Astrocyte (in vitro differentiated cells and primary cell): Measurements from ENCODE around the gene HSD3B7. TPM values are rescaled to one million over a fixed set of nuclear protein-coding genes. Genes with fewer than 3 reads are reported as not detected.

Experiments used
- DNase-seq: peaks from one replicate; pipeline ENCODE4 v3.0.0-alpha.2; 2010; ENCODE audit warnings: low read depth
- FAIRE-seq: peaks from 2 replicates; lab custom pipeline; 2011; peaks lifted over from hg19 to GRCh38; lab: Jason Lieb, UNC
- H2AFZ ChIP-seq: 2 replicates; pipeline ENCODE4 v1.6.0; 2012; ENCODE audit warnings: low read depth, low read length, inconsistent platforms
- H3K27ac ChIP-seq: 2 replicates; pipeline ENCODE4 v1.5.1; 2011; ENCODE audit warnings: low read depth, low read length, inconsistent platforms
- H3K27me3 ChIP-seq: 2 replicates; pipeline ENCODE4 v1.6.0; 2011; ENCODE audit warnings: low read length, inconsistent platforms; ENCODE audit not compliant: insufficient read depth
- H3K36me3 ChIP-seq: 2 replicates; pipeline ENCODE4 v1.5.1; 2011; ENCODE audit warnings: low read length, inconsistent platforms; ENCODE audit not compliant: insufficient read depth
- H3K4me1 ChIP-seq: 2 replicates; pipeline ENCODE4 v1.5.1; 2011; ENCODE audit warnings: low read length, inconsistent platforms; ENCODE audit not compliant: insufficient read depth
- H3K4me2 ChIP-seq: 2 replicates; pipeline ENCODE4 v1.6.0; 2012; ENCODE audit warnings: low read length, inconsistent platforms
- H3K4me3 ChIP-seq: 2 replicates; pipeline ENCODE4 v1.5.1; 2011; ENCODE audit warnings: low read depth, mild to moderate bottlenecking, low read length, inconsistent platforms; ENCODE audit not compliant: insufficient read depth
- H3K79me2 ChIP-seq: 2 replicates; pipeline ENCODE4 v1.6.0; 2012; ENCODE audit warnings: mild to moderate bottlenecking, low read length, inconsistent platforms; ENCODE audit not compliant: insufficient read depth
- H3K9ac ChIP-seq: 2 replicates; pipeline ENCODE4 v1.6.0; 2012; ENCODE audit warnings: mild to moderate bottlenecking, low read length, inconsistent platforms
- H3K9me3 ChIP-seq: 2 replicates; pipeline ENCODE4 v1.5.1; 2012; ENCODE audit warnings: low read depth, mild to moderate bottlenecking, low read length, inconsistent platforms; ENCODE audit not compliant: insufficient read depth
- H4K20me1 ChIP-seq: 2 replicates; pipeline ENCODE4 v1.6.0; 2012; ENCODE audit warnings: low read length, inconsistent platforms; ENCODE audit not compliant: insufficient read depth
- H3K27ac Mint-ChIP-seq: one replicate; pipeline ENCODE4 v1.8.0; 2021; ENCODE audit warnings: mild to moderate bottlenecking, mixed read lengths; ENCODE audit not compliant: unreplicated experiment
- H3K27me3 Mint-ChIP-seq: one replicate; pipeline ENCODE4 v1.8.0; 2021; ENCODE audit warnings: low read depth, mixed read lengths; ENCODE audit not compliant: unreplicated experiment
- H3K36me3 Mint-ChIP-seq: one replicate; pipeline ENCODE4 v1.8.0; 2021; ENCODE audit warnings: low read depth, mixed read lengths; ENCODE audit not compliant: unreplicated experiment
- H3K4me1 Mint-ChIP-seq: one replicate; pipeline ENCODE4 v1.8.0; 2021; ENCODE audit warnings: low read depth, mixed read lengths; ENCODE audit not compliant: unreplicated experiment
- H3K4me3 Mint-ChIP-seq: one replicate; pipeline ENCODE4 v1.8.0; 2021; ENCODE audit warnings: mild to moderate bottlenecking, moderate library complexity, mixed read lengths; ENCODE audit not compliant: unreplicated experiment
- H3K9me3 Mint-ChIP-seq: one replicate; pipeline ENCODE4 v1.8.0; 2021; ENCODE audit warnings: mild to moderate bottlenecking, mixed read lengths; ENCODE audit not compliant: unreplicated experiment
- CTCF ChIP-seq: IDR thresholded peaks from 2 replicates; pipeline ENCODE4 v1.5.1; 2011; ENCODE audit warnings: low read depth, mild to moderate bottlenecking, inconsistent platforms, low read length, moderate library complexity; ENCODE audit not compliant: insufficient read depth
- EZH2 ChIP-seq: IDR thresholded peaks from 2 replicates; pipeline ENCODE4 v1.6.1; 2012; ENCODE audit warnings: mild to moderate bottlenecking, low read length, inconsistent platforms; ENCODE audit not compliant: insufficient read depth
- total RNA-seq: library from RNA; stranded (reverse); gene quantifications from 2 replicates; pipeline ENCODE4 v1.2.1, GENCODE V29; 2021

The HSD3B7 gene
- total RNA-seq, 1 donor from 2014 or later = 8.3 TPM

DNA sequence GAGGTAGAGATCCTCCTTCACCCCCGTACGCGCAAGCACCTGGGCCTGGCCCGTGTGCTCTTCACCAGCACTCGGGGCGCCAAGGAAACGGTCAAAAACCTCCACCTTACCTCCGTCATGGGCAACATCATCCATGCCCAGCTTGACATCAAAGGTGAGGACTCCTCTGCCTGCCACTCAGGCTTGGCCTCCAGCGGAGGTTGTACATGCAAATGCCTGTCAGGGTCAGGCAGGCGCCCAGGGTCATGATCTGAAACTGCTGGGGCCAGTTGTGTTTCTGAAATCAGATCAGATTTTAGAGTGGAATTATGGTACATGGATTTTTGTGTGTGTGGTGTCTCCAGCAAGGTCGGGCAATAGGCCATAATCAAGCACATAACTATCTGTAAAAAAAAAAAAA lies 23.6 kb upstream of the HSD3B7 start:
- peaks cover 19% of the 10 kb centered on the region for H3K36me3 Mint-ChIP-seq
- Histone ChIP-seq H2AFZ (no peak overlapping the region), H3K9me3 (no peaks in the 10 kb centered on the region), H4K20me1 (peaks cover 33% of the 10 kb centered on the region), H3K27ac (no peak overlapping the region), H3K27me3 (no peaks in the 10 kb centered on the region), H3K9ac (no peak overlapping the region), H3K4me3 (no peak overlapping the region), H3K79me2 (peaks cover 26% of the 10 kb centered on the region), H3K4me2 (no peak overlapping the region), H3K36me3 (peaks cover 43% of the 10 kb centered on the region), H3K4me1 (peaks cover 6% of the 10 kb centered on the region)
- H3K4me3 Mint-ChIP-seq = no peak overlapping the region
- FAIRE-seq (no peak), DNase-seq (no peak)
- TF ChIP-seq CTCF (no peak), EZH2 (no peak)
- H3K4me1 Mint-ChIP-seq = peaks cover 4% of the 10 kb centered on the region
- no peaks in the 10 kb centered on the region for H3K27me3 Mint-ChIP-seq
- no peaks in the 10 kb centered on the region for H3K9me3 Mint-ChIP-seq
- no peak overlapping the region for H3K27ac Mint-ChIP-seq

DNA sequence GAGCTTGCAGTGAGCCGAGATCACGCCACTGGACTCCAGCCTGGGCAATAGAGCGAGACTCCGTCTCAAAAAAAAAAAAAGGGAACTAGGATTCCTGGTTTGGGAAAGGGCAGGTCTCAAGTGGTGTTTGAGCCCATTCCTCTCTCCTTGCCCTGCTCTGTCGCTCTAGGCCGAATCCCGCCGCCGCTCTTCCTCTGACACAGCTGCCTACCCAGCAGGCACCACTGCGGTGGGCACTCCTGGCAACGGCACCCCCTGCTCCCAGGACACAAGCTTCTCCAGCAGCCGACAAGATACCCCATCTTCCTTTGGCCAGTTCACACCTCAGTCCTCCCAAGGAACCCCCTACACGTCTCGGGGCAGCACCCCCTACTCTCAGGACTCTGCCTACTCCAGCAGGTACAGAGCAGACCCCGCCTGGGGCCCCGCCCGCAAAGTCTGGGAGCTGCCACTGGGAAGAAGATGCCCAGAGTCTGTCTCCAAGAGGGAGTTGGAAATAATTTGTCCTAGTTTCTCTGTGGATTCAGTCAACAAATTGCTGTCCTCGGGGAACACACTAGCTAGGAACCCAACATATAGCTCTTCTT lies 21.0 kb upstream of the HSD3B7 start:
- no peak overlapping the region for H3K9ac ChIP-seq
- peaks cover under 1% of the 10 kb centered on the region for H3K4me1 ChIP-seq
- TF ChIP-seq EZH2 = no peak
- FAIRE-seq (no peak), DNase-seq (no peak)
- peaks cover 22% of the 10 kb centered on the region for H3K36me3 Mint-ChIP-seq
- H4K20me1 ChIP-seq = peaks cover 28% of the 10 kb centered on the region
- peaks cover 3% of the 10 kb centered on the region for H3K4me1 Mint-ChIP-seq
- H2AFZ ChIP-seq = no peak overlapping the region
- no peak overlapping the region for H3K4me3 ChIP-seq
- no peak overlapping the region for H3K27ac ChIP-seq
- no peaks in the 10 kb centered on the region for H3K27me3 ChIP-seq
- peaks cover 45% of the 10 kb centered on the region for H3K36me3 ChIP-seq
- no peaks in the 10 kb centered on the region for H3K27me3 Mint-ChIP-seq
- H3K27ac Mint-ChIP-seq = no peak overlapping the region
- no peak overlapping the region for H3K4me3 Mint-ChIP-seq
- H3K4me2 ChIP-seq = no peak overlapping the region
- H3K9me3 Mint-ChIP-seq = no peaks in the 10 kb centered on the region
- H3K9me3 ChIP-seq = no peaks in the 10 kb centered on the region
- H3K79me2 ChIP-seq = peaks cover 18% of the 10 kb centered on the region

- TF ChIP-seq CTCF = no peak
- TF ChIP-seq EZH2 = no peak
- Mint-ChIP-seq H3K27me3 (no peaks in the 10 kb centered on the region), H3K4me1 (peaks cover 1% of the 10 kb centered on the region), H3K27ac (no peak overlapping the region), H3K4me3 (no peak overlapping the region), H3K9me3 (no peaks in the 10 kb centered on the region), H3K36me3 (peaks cover 22% of the 10 kb centered on the region)
- no peak overlapping the region for H3K9ac ChIP-seq
- peaks cover 21% of the 10 kb centered on the region for H4K20me1 ChIP-seq
- no peak overlapping the region for H3K4me3 ChIP-seq
- no peak for DNase-seq
- H3K27ac ChIP-seq = no peak overlapping the region
- H3K79me2 ChIP-seq = peaks cover 12% of the 10 kb centered on the region
- no peaks in the 10 kb centered on the region for H3K9me3 ChIP-seq
- peaks cover 43% of the 10 kb centered on the region for H3K36me3 ChIP-seq
- no peaks in the 10 kb centered on the region for H3K27me3 ChIP-seq
- H3K4me2 ChIP-seq = no peak overlapping the region
- no peak overlapping the region for H2AFZ ChIP-seq
- FAIRE-seq = no peak
- no peaks in the 10 kb centered on the region for H3K4me1 ChIP-seq
Measured at GRCh38 chr16:30964574-30965226, 20.3 kb upstream of the HSD3B7 start.
